T47D (cell line): ENCODE measurements around the gene VILL.

ENCODE experiments used
- DNase-seq, 2 experiments: peaks; one replicate each; pipeline versions ENCODE4 v3.0.0 to v3.0.0-alpha.2; 2011 to 2012; ENCODE audit warnings: low read depth in 1 of 2, low spot score in 1 of 2
- JUND ChIP-seq: IDR thresholded peaks from 2 replicates; pipeline ENCODE4 v1.6.1; 2012; ENCODE audit warnings: low read depth
- in situ Hi-C: cut with HindIII; loops from 2 replicates; pipeline ENCODE4 v1.10.0; 2016; ENCODE audit warnings: low sequenced_read_pairs, low pct_unique_long_range_greater_than_20kb

VILL gene

GRCh38 chr3:37953707-37954394 is 36.7 kb upstream of the VILL start:
- no peak for DNase-seq
- in situ Hi-C loops: no loop called here
- no peak for TF ChIP-seq JUND

DNA sequence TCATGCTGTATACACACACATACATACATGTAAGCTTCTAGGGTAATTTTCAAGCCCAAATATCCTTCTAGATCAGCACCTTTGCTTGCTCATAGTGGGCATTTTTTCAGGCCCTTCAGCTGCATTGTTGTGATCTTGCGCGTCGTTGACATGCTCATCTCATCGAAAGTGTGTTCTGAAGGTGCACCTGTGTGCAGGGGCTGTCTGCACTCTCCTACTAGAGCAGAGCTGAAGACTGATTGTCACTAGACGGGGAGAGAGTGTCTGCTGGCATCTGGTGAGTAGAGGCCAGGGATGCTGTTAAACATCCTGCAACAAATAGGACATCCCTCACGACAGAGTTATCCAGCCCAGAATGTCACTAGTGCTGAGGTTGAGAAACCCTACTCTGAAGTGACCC is 35.7 kb upstream of the VILL start:
- DNase-seq: no peak
- in situ Hi-C loops: no loop called here
- TF ChIP-seq JUND: no peak

- no peak for TF ChIP-seq JUND
- in situ Hi-C loops: no loop called here
- no peak for DNase-seq
Measured at GRCh38 chr3:37955918-37956707, 34.5 kb upstream of the VILL start.

GRCh38 chr3:37956723-37957538 is 33.7 kb upstream of the VILL start:
- in situ Hi-C loops: no loop called here
- no peak for DNase-seq
- TF ChIP-seq JUND: no peak

- no peak for TF ChIP-seq JUND
- no peak for DNase-seq
- in situ Hi-C loops: no loop called here
Measured at GRCh38 chr3:37957539-37957936, 33.0 kb upstream of the VILL start.

GRCh38 chr3:37961622-37962431 is 28.8 kb upstream of the VILL start:
- no peak for TF ChIP-seq JUND
- in situ Hi-C loops: no loop called here
- DNase-seq: no peak

- no peak for DNase-seq
- no peak for TF ChIP-seq JUND
- in situ Hi-C loops: no loop called here
Measured at GRCh38 chr3:37963016-37963415, 27.6 kb upstream of the VILL start.

GRCh38 chr3:37963635-37964034 is 27.0 kb upstream of the VILL start:
- no peak for DNase-seq
- TF ChIP-seq JUND: no peak
- in situ Hi-C loops: no loop called here

DNA sequence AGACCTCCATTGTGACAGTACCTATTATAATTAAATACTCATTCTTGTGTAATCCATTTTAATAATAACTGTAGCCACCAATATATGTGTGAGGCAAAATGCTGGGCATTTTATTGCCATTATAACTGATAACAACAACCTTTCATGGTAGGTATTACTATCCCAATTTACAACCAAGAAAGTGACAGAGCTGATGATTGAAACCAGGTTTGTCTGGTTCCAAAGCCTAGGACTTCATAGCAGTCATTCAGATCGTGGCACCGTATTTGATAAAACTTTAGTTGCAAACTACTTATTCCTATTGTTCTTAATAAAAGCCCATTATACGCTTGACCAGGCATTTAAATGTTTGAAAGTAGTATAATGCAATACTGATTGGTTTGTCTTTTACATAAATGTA is 26.4 kb upstream of the VILL start:
- in situ Hi-C loops: no loop called here
- no peak for TF ChIP-seq JUND
- no peak for DNase-seq

DNA sequence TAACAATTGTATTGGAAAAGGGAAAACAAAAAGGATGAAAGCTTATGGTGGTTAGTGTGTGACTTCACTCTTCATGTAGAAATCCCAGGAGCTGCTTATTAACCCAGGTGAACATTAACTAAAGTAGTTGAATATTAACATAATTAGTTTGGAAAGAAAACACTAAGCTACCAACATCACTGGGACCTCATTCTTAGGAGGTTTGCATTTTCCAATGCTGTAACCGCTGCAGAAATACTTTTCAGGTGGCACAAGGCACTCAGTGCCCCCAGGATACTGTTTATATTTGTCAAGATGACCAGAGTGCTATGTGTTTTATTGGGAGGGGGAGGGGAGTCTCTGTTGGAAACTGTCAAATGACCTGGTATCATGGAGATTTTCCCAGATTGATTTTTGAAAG is 25.9 kb upstream of the VILL start:
- in situ Hi-C loops: no loop called here

GRCh38 chr3:37967260-37967881 is 23.2 kb upstream of the VILL start:
- in situ Hi-C loops: no loop called here
- DNase-seq: peak; percentile 66 to 85
- TF ChIP-seq JUND: no peak

More for the DNA sequence above, 25.9 kb upstream of the VILL start:
- peak in 1 of 2 experiments; percentile 84 for DNase-seq
- TF ChIP-seq JUND: no peak

DNA sequence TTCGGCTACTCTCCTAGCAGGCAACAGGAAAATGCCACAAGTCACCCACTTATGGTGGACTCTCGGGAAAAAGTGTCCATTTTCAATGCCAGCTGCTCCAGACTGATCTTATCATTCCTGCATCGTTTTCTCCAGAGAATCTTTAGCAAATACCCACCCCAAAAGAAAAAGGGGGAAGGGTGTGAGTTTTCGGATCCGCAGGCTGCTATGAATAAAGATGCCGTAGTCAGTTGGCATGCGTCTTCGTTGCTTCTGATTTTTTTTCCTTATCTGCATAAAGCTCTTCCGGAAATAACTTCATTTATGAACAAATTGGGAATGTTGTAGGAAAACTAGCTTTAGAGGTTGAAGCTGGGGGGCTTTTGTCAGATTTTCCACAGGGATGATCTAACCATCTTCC is 22.4 kb upstream of the VILL start:
- no peak for DNase-seq
- TF ChIP-seq JUND: no peak
- in situ Hi-C loops: no loop called here
